ENCODE results near the gene RBCK1.

RBCK1 gene

GRCh38 chr20:460180-460579 is 52.1 kb downstream of the RBCK1 start:
- Histone ChIP-seq H3K9me3 (replicated peaks; ENCODE audit: low read length) (no peaks in the 10 kb centered on the region), H3K4me1 (ENCODE audit: control insufficient read depth, insufficient read depth, low read length) (peaks cover 16% of the 10 kb centered on the region), H3K4me3 (ENCODE audit: low read length) (peak overlapping the region; percentile 9), H3K9ac (ENCODE audit: low read depth, low read length) (peak overlapping the region; percentile 22), H3K27me3 (ENCODE audit: control insufficient read depth, insufficient read depth, low read length) (no peaks in the 10 kb centered on the region), H3K36me3 (ENCODE audit: insufficient read depth, low read length) (no peaks in the 10 kb centered on the region), H3K4me2 (ENCODE audit: low read length) (peak overlapping the region; percentile 94)

DNA sequence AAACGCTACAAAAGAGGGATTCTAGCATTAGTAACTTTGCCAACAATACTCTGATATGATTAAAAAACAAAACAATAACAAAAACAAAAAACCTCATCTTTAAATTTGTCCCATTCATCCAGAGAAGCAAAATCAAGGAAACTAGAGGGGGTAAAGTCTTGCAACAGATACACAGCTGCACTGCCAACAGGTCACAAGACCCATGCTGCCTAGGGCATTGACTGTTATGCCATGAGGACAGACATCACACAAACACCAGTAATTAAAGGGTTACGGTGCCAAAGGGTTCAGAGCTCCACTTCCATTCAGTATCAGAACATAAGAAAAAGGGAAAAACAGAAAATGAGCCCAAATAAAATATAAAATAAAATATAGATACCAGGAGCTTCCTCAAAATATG is 52.6 kb downstream of the RBCK1 start:
- Histone ChIP-seq H3K4me2 (ENCODE audit: low read length) (peak overlapping the region; percentile 94), H3K27me3 (ENCODE audit: control insufficient read depth, insufficient read depth, low read length) (no peaks in the 10 kb centered on the region), H3K4me1 (ENCODE audit: control insufficient read depth, insufficient read depth, low read length) (peaks cover 16% of the 10 kb centered on the region), H3K4me3 (ENCODE audit: low read length) (peak overlapping the region; percentile 98), H3K9me3 (replicated peaks; ENCODE audit: low read length) (no peaks in the 10 kb centered on the region), H3K9ac (ENCODE audit: low read depth, low read length) (peak overlapping the region; percentile 87), H3K36me3 (ENCODE audit: insufficient read depth, low read length) (no peaks in the 10 kb centered on the region)

GRCh38 chr20:461254-462198 is 53.4 kb downstream of the RBCK1 start:
- H3K9me3 ChIP-seq (replicated peaks; ENCODE audit: low read length): no peaks in the 10 kb centered on the region
- no peaks in the 10 kb centered on the region for H3K36me3 ChIP-seq (ENCODE audit: insufficient read depth, low read length)
- peaks cover 16% of the 10 kb centered on the region for H3K4me1 ChIP-seq (ENCODE audit: control insufficient read depth, insufficient read depth, low read length)
- H3K4me2 ChIP-seq (ENCODE audit: low read length): peak overlapping the region; percentile 94
- H3K27me3 ChIP-seq (ENCODE audit: control insufficient read depth, insufficient read depth, low read length): no peaks in the 10 kb centered on the region
- H3K4me3 ChIP-seq (ENCODE audit: low read length): peak overlapping the region; percentile 98
- peak overlapping the region; percentile 87 for H3K9ac ChIP-seq (ENCODE audit: low read depth, low read length)

- Histone ChIP-seq H3K9ac (ENCODE audit: low read depth, low read length) (peak within 1 kb of the TSS; percentile 87), H3K4me3 (ENCODE audit: low read length) (peak within 1 kb of the TSS; percentile 98), H3K36me3 (ENCODE audit: insufficient read depth, low read length) (no peaks in the 10 kb centered on the region), H3K4me1 (ENCODE audit: control insufficient read depth, insufficient read depth, low read length) (peaks cover 16% of the 10 kb centered on the region), H3K4me2 (ENCODE audit: low read length) (peak within 1 kb of the TSS; percentile 94), H3K27me3 (ENCODE audit: control insufficient read depth, insufficient read depth, low read length) (no peaks in the 10 kb centered on the region), H3K9me3 (replicated peaks; ENCODE audit: low read length) (no peaks in the 10 kb centered on the region)
Observed at GRCh38 chr20:462199-462991, 54.3 kb downstream of the RBCK1 start, which contains the start of gene TBC1D20. Gene TBC1D20 (minus strand): TSS chr20:462533. CDS start chr20:462405, 128 bp downstream.

DNA sequence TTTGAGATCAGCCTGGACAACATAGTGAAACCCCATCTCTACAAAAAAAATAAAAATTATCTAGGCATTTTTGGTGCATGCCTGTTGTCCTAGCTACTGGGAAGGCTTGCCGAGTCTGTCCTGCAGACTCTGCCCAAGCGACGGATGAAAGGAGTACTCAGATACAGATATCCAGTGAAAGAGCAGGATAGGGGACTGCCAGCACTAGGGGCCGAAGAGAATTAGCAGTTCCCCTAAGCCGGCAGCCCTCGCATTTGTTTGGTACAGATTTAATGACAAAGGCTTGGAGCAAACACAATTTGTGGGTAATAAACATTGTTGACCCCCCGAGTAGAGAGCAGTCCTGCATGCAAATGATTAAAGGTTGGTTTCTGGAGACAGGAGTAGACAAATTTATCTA is 59.7 kb downstream of the RBCK1 start:
- peaks cover 3% of the 10 kb centered on the region for H3K4me1 ChIP-seq (ENCODE audit: control insufficient read depth, insufficient read depth, low read length)
- H3K36me3 ChIP-seq (ENCODE audit: insufficient read depth, low read length): no peaks in the 10 kb centered on the region
- H3K4me3 ChIP-seq (ENCODE audit: low read length): no peak overlapping the region
- peaks cover 2% of the 10 kb centered on the region for H3K27me3 ChIP-seq (ENCODE audit: control insufficient read depth, insufficient read depth, low read length)
- no peak overlapping the region for H3K9ac ChIP-seq (ENCODE audit: low read depth, low read length)
- H3K9me3 ChIP-seq (replicated peaks; ENCODE audit: low read length): peaks cover 4% of the 10 kb centered on the region
- H3K4me2 ChIP-seq (ENCODE audit: low read length): no peak overlapping the region

DNA sequence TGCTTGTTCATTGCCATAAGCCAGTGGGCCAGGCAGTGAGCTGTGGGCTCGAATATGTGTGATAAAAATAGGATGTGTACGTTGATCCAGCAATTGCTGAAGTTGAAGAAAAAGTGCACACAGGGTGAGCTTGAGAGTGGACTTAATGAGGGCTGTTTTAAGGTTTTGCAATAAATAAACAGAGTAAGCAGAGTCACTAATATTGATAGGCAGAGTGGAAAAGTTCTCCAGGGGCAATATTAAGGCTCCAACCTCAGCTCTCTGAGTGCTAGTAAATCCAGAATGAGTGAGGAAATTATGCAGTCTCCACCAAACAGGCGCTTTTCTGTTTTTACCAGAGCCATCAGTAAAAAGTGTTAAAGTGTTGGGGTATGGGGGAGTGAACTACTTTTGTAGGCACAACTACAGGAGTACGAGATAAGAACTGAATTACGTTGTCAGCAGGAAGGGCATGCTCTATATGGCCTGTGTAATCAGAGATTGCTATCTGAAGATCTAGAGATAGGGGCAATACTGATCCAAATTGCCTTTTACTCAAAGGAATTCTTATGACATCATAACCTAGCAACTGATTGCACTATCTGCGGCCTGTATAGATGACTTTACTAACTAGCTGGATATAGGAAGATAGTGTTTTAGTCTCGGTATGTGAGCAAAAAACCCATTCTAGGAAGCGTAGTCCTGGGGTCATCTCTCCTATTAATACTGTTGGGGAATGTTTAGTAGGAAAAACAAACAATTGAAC is 61.8 kb downstream of the RBCK1 start:
- no peak overlapping the region for H3K9ac ChIP-seq (ENCODE audit: low read depth, low read length)
- H3K27me3 ChIP-seq (ENCODE audit: control insufficient read depth, insufficient read depth, low read length): peaks cover 2% of the 10 kb centered on the region
- H3K4me2 ChIP-seq (ENCODE audit: low read length): no peak overlapping the region
- H3K36me3 ChIP-seq (ENCODE audit: insufficient read depth, low read length): no peaks in the 10 kb centered on the region
- no peaks in the 10 kb centered on the region for H3K4me1 ChIP-seq (ENCODE audit: control insufficient read depth, insufficient read depth, low read length)
- no peak overlapping the region for H3K4me3 ChIP-seq (ENCODE audit: low read length)
- peaks cover 4% of the 10 kb centered on the region for H3K9me3 ChIP-seq (replicated peaks; ENCODE audit: low read length)

- Histone ChIP-seq H3K4me1 (ENCODE audit: control insufficient read depth, insufficient read depth, low read length) (no peaks in the 10 kb centered on the region), H3K36me3 (ENCODE audit: insufficient read depth, low read length) (peaks cover 10% of the 10 kb centered on the region), H3K9me3 (replicated peaks; ENCODE audit: low read length) (peaks cover 4% of the 10 kb centered on the region), H3K27me3 (ENCODE audit: control insufficient read depth, insufficient read depth, low read length) (peaks cover 2% of the 10 kb centered on the region), H3K4me2 (ENCODE audit: low read length) (no peak overlapping the region), H3K4me3 (ENCODE audit: low read length) (no peak overlapping the region), H3K9ac (ENCODE audit: low read depth, low read length) (no peak overlapping the region)
Observed at GRCh38 chr20:472137-472846, 64.2 kb downstream of the RBCK1 start.

- H3K27me3 ChIP-seq (ENCODE audit: control insufficient read depth, insufficient read depth, low read length): peaks cover 2% of the 10 kb centered on the region
- H3K9ac ChIP-seq (ENCODE audit: low read depth, low read length): no peak overlapping the region
- H3K4me1 ChIP-seq (ENCODE audit: control insufficient read depth, insufficient read depth, low read length): peaks cover 1% of the 10 kb centered on the region
- no peak overlapping the region for H3K4me2 ChIP-seq (ENCODE audit: low read length)
- no peak overlapping the region for H3K4me3 ChIP-seq (ENCODE audit: low read length)
- peaks cover 16% of the 10 kb centered on the region for H3K36me3 ChIP-seq (ENCODE audit: insufficient read depth, low read length)
- H3K9me3 ChIP-seq (replicated peaks; ENCODE audit: low read length): peaks cover 4% of the 10 kb centered on the region
Observed at GRCh38 chr20:472889-473292, 64.8 kb downstream of the RBCK1 start.

DNA sequence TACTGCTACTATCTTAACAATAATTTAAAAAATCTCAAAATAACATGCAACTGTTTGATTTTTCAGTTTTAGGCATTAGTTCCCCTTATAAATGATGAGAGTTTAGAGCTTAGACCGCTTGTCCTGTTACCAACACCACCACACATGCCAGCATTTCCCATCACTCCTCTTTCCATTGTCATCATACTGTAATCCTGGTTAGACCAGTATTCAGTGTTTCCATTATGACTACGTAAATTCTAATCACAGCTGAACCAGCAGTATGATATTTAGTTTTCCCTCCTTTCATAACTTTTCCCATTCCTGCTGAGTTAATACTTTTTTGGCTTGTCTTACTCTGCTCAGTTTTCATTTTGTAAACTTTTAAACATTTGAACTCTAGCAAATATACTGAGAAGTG is 66.5 kb downstream of the RBCK1 start:
- Histone ChIP-seq H3K4me2 (ENCODE audit: low read length) (no peak overlapping the region), H3K27me3 (ENCODE audit: control insufficient read depth, insufficient read depth, low read length) (peaks cover 2% of the 10 kb centered on the region), H3K4me1 (ENCODE audit: control insufficient read depth, insufficient read depth, low read length) (peaks cover 18% of the 10 kb centered on the region), H3K36me3 (ENCODE audit: insufficient read depth, low read length) (peaks cover 18% of the 10 kb centered on the region), H3K9ac (ENCODE audit: low read depth, low read length) (no peak overlapping the region), H3K9me3 (replicated peaks; ENCODE audit: low read length) (no peaks in the 10 kb centered on the region), H3K4me3 (ENCODE audit: low read length) (no peak overlapping the region)

GRCh38 chr20:475463-476357 is 67.6 kb downstream of the RBCK1 start:
- Histone ChIP-seq H3K4me2 (ENCODE audit: low read length) (no peak overlapping the region), H3K36me3 (ENCODE audit: insufficient read depth, low read length) (peaks cover 18% of the 10 kb centered on the region), H3K9me3 (replicated peaks; ENCODE audit: low read length) (no peaks in the 10 kb centered on the region)

More at GRCh38 chr20:475463-476357, 67.6 kb downstream of the RBCK1 start:
- Histone ChIP-seq H3K4me3 (ENCODE audit: low read length) (no peak overlapping the region), H3K4me1 (ENCODE audit: control insufficient read depth, insufficient read depth, low read length) (peaks cover 26% of the 10 kb centered on the region), H3K27me3 (ENCODE audit: control insufficient read depth, insufficient read depth, low read length) (no peaks in the 10 kb centered on the region), H3K9ac (ENCODE audit: low read depth, low read length) (no peak overlapping the region)
